Upper lobe of left lung (tissue), 6 donors: ENCODE measurements around the gene MYMK. TPM values are rescaled to one million over a fixed set of nuclear protein-coding genes. Genes with fewer than 3 reads are reported as not detected.
A peak's percentile ranks its signal among the peaks of the same experiment; 100 is the strongest.

Source experiments
- ATAC-seq, 2 donors: fragments of 200-7000 bp; cut with Tn5 transposase; one replicate each; pipeline ENCODE4 v1.9.1; 2022; ENCODE audit warnings: mild to moderate bottlenecking in 2 of 2, moderate library complexity in 2 of 2; ENCODE audit not compliant: low FRiP score in 2 of 2
- DNase-seq, 2 donors: peaks; one replicate each; pipeline ENCODE4 v3.0.0-alpha.2; 2019 to 2020
- H3K27ac ChIP-seq, 4 donors: fragments of 200-600 bp; sonication (generic); one replicate each; pipeline ENCODE4 v1.5.1; 2016 to 2019
- H3K27me3 ChIP-seq, 4 donors: fragments of 200-600 bp; sonication (generic); one replicate each; pipeline ENCODE4 v1.5.1; 2017 to 2019
- H3K36me3 ChIP-seq, 4 donors: fragments of 200-600 bp; sonication (generic); one replicate each; pipeline ENCODE4 v1.5.1; 2016 to 2019
- H3K4me1 ChIP-seq, 4 donors: fragments of 200-600 bp; sonication (generic); one replicate each; pipeline ENCODE4 v1.5.1; 2018 to 2019
- H3K4me3 ChIP-seq, 4 donors: fragments of 200-600 bp; sonication (generic); one replicate each; pipeline ENCODE4 v1.5.1; 2017 to 2019; ENCODE audit warnings: mild to moderate bottlenecking in 2 of 4, moderate library complexity in 1 of 4
- H3K9me3 ChIP-seq, 4 donors: fragments of 200-600 bp; sonication (generic); one replicate each; pipeline ENCODE4 v1.5.1; 2018 to 2019
- EP300 ChIP-seq, 4 donors: sonication (generic); formaldehyde crosslinking; IDR thresholded peaks; one replicate each; pipeline ENCODE4 v1.5.1; 2017; ENCODE audit warnings: antibody characterized with exemption in 4 of 4, control low read depth in 2 of 4
- POLR2A ChIP-seq, 4 donors: fragments of 450-650 bp; IDR thresholded peaks; one replicate each; pipeline ENCODE4 v1.5.1; 2016 to 2017; ENCODE audit warnings: antibody characterized with exemption in 4 of 4, mild to moderate bottlenecking in 2 of 4
- POLR2AphosphoS5 ChIP-seq, 2 donors: sonication (generic); formaldehyde crosslinking; IDR thresholded peaks; one replicate each; pipeline ENCODE4 v1.5.1; 2017; ENCODE audit warnings: antibody characterized with exemption in 2 of 2
- WGBS, 2 donors: methylation state at CpG; one replicate each; pipeline ENCODE4 v1.1.5; 2017 to 2018; 5-methylcytosine and 5-hydroxymethylcytosine counted together
- total RNA-seq, 6 donors: library from RNA; depleted of rRNA in 4 of 6; stranded (reverse); fragments of >200 nt in 4 of 6; gene quantifications; one replicate each; pipeline versions ENCODE4 v1.1.0 to v1.2.1, GENCODE V29; 2016 to 2021
- TF ChIP-seq, protein P1 (sequence below), 6 experiments: fragments of 450-650 bp in 4 of 6; fragments of 200-600 bp in 2 of 6; sonication (generic) in 2 of 6; IDR thresholded peaks; one replicate each; pipeline ENCODE4 v1.5.1; 2016 to 2019; ENCODE audit warnings: antibody characterized with exemption in 6 of 6
- donor health status: DM: no; HTN: no; CAD: no; lungs with moderate emphysema.
- donor health status: DM: no; HTN: yes; CAD: no; lungs with severe emphysema.

The MYMK gene
- total RNA-seq, 6 donors from 2014 or later, result not detected

DNA sequence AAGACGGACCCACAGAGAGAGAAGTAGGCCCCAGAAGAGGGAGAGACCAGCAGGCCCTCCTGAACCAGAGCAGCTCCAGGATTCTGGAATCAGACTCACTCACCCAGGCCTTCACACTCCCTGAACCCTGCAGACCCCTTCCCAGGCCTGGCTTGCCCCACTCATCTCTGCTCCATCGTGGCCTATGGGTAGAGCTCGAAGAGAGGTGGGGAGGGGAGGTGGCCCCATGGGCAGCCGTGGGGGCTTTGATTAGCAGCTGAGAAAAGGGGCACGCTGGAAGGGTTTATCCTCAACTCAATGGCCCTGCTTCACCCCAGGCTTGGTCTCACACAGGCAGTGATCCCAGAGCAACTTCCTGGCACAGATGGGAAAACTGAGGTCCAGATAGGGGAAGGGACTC, 613 bp downstream of the MYMK start:
- H3K9me3 ChIP-seq, result no peaks in the 10 kb centered on the region
- no peak overlapping the region for H3K4me3 ChIP-seq
- ATAC-seq (no peak), DNase-seq (no peak)
- H3K36me3 ChIP-seq, result no peaks in the 10 kb centered on the region
- TF ChIP-seq EP300 (IDR thresholded peaks at IDR 0.05), result no peak
- TF ChIP-seq, protein P1, sequence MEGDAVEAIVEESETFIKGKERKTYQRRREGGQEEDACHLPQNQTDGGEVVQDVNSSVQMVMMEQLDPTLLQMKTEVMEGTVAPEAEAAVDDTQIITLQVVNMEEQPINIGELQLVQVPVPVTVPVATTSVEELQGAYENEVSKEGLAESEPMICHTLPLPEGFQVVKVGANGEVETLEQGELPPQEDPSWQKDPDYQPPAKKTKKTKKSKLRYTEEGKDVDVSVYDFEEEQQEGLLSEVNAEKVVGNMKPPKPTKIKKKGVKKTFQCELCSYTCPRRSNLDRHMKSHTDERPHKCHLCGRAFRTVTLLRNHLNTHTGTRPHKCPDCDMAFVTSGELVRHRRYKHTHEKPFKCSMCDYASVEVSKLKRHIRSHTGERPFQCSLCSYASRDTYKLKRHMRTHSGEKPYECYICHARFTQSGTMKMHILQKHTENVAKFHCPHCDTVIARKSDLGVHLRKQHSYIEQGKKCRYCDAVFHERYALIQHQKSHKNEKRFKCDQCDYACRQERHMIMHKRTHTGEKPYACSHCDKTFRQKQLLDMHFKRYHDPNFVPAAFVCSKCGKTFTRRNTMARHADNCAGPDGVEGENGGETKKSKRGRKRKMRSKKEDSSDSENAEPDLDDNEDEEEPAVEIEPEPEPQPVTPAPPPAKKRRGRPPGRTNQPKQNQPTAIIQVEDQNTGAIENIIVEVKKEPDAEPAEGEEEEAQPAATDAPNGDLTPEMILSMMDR (IDR thresholded peaks at IDR 0.05), result no peak
- TF ChIP-seq POLR2A (IDR thresholded peaks at IDR 0.05), result no peak
- TF ChIP-seq POLR2AphosphoS5 (IDR thresholded peaks at IDR 0.05), result no peak
- no peaks in the 10 kb centered on the region for H3K27me3 ChIP-seq
- WGBS, 2 donors, result 89% methylated on average over 5 of the region's 5 CpGs
- peaks cover 15 to 19% (median 16%) of the 10 kb centered on the region in 4 donors for H3K4me1 ChIP-seq
- H3K27ac ChIP-seq, result no peak overlapping the region

DNA sequence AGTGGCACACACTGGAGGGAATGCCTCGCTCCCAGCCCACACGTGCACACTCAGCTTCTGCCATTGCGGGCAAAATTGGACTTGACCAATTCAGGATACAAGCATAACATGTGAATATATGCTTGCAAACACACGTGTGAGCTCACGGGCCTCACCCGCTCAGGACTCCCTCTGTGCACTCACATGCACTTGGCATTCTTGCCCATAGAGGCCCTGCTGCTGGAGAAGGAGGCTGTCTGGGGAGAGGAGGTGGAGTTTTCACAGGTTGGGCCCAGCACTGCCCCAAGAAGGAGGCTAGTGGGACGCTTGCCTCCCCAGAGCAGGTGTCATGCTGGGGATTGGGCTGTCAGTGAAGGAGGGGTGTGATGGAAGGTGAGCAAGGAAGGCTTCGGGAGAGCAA, 1.7 kb downstream of the MYMK start:
- WGBS, 2 donors, result 73 to 78% methylated on average over 5 to 8 of the region's 8 CpGs
- Histone ChIP-seq H3K36me3 (no peaks in the 10 kb centered on the region), H3K4me1 (peaks cover 10 to 18% (median 15%) of the 10 kb centered on the region in 4 donors), H3K4me3 (no peak overlapping the region), H3K27ac (no peak overlapping the region), H3K27me3 (no peaks in the 10 kb centered on the region), H3K9me3 (no peaks in the 10 kb centered on the region)
- no peak for ATAC-seq
- TF ChIP-seq EP300 (IDR thresholded peaks at IDR 0.05) (no peak), POLR2A (IDR thresholded peaks at IDR 0.05) (no peak), POLR2AphosphoS5 (IDR thresholded peaks at IDR 0.05) (no peak)
- TF ChIP-seq, protein P1 (IDR thresholded peaks at IDR 0.05), result no peak
- no peak for DNase-seq

DNA sequence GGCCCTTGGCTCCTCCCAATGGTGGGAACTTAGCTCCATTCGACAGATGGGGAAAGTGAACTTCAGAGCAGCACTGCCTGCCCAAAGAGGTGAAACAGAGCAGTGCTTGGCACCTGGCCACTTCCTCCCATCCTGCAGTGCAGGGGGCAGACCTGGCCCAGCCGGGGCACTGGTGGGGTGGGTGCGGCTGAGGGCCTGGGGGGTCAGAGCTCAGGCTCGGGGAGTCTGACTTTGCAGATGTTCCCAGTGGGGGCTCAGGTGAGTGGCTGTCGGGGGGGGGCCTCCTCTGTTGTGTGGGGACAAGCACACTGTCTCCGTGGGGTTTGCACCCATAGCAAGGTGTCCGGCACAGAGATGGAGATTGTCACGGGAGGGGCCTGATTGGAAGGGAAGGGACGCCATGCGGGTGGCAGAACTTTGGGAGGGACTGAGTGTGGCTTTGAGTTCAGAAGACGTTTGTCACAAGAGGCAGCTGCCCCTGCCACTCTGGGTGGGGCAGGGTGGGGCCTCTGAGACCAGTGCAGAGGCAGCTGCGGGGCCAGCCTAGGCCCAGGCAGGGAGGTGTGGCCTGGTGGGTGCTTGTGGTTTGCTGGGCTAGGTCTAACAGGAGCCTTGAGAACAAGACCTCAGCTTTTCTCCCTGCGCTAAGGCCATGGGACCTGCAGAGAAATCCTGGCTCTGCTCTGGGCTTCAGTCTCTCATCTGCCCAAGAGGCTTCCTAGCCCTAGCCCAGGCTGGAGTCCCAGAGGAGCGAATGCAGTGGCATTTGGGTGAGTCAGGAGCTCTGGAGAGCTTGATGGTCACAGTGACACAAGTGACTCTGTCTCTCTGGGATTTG, 2.5 kb downstream of the MYMK start:
- no peak for TF ChIP-seq EP300 (IDR thresholded peaks at IDR 0.05)
- TF ChIP-seq POLR2AphosphoS5 (IDR thresholded peaks at IDR 0.05), result no peak
- TF ChIP-seq POLR2A (IDR thresholded peaks at IDR 0.05), result no peak
- TF ChIP-seq, protein P1 (IDR thresholded peaks at IDR 0.05), result no peak
- peak in 1 of 2 donors; percentile 53 for DNase-seq
- no peaks in the 10 kb centered on the region for H3K36me3 ChIP-seq
- H3K27me3 ChIP-seq, result no peaks in the 10 kb centered on the region
- peaks cover 9 to 15% (median 10%) of the 10 kb centered on the region in 4 donors for H3K4me1 ChIP-seq
- H3K27ac ChIP-seq, result no peak overlapping the region
- no peaks in the 10 kb centered on the region for H3K9me3 ChIP-seq
- H3K4me3 ChIP-seq, result no peak overlapping the region
- no peak for ATAC-seq
- WGBS, 2 donors, result 69 to 97% methylated on average over 8 to 14 of the region's 14 CpGs

DNA sequence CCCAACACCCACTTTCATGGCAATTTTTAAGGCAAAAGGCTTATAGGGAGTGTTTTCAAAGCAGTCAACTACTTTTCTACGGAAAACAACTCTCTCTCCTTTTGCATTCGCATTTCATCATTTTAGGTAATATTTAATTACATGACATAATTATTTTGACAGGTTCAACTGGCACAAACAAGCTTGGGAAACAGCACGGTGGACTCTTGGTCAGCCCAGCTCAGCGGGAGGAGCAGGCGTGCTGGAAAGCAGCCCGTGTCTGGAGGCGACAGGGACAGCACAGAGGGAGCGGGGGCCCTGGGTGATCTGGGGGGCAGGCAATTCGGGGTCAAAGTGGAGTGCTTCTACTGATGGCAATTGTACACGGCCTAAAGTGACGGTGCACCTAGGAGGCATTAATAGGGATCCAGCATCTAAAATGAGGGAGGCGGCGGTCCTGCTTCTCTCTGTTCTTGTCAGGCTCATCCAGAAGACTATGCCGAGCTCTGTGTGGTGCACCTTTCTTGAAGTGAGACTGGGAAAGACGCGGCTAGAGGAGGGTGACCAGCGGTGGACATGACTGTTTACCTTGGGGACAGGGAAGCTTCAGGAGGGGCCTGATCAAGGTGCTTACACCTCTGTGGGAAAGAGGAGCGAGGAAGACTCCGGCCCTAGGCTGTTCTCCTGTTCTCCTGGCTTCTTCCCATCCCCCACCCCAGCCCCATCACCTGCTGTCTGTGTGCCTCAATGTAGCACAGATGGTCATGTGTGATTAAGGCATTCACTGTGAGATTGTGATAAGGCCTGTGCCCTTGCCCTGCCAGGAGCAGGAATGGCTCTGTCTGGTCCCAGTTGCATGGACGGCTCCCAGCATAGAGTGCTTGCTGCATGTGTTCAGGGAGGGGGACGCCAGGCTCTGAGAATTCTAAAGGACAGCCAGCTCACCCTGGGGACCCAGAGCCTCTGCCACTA, 3.4 kb downstream of the MYMK start:
- no peak for DNase-seq
- H3K36me3 ChIP-seq, result no peaks in the 10 kb centered on the region
- peaks cover 0 to 6% (median 1%) of the 10 kb centered on the region in 4 donors for H3K4me1 ChIP-seq
- H3K4me3 ChIP-seq, result no peak overlapping the region
- WGBS, 2 donors, result 87 to 91% methylated on average over 19 to 21 of the region's 21 CpGs
- H3K27me3 ChIP-seq, result no peaks in the 10 kb centered on the region
- H3K9me3 ChIP-seq, result no peaks in the 10 kb centered on the region
- no peak overlapping the region for H3K27ac ChIP-seq
- no peak for ATAC-seq
- TF ChIP-seq POLR2A (IDR thresholded peaks at IDR 0.05) (no peak), EP300 (IDR thresholded peaks at IDR 0.05) (no peak), POLR2AphosphoS5 (IDR thresholded peaks at IDR 0.05) (no peak)
- TF ChIP-seq, protein P1 (IDR thresholded peaks at IDR 0.05), result no peak
